Measurements from ENCODE around the gene ZDHHC8. TPM values are rescaled to one million over a fixed set of nuclear protein-coding genes. Genes with fewer than 3 reads are reported as not detected.

Gene ZDHHC8
- polyA plus RNA-seq, 4 donors = 3.8 to 33.5 (median 14.3) TPM

DNA sequence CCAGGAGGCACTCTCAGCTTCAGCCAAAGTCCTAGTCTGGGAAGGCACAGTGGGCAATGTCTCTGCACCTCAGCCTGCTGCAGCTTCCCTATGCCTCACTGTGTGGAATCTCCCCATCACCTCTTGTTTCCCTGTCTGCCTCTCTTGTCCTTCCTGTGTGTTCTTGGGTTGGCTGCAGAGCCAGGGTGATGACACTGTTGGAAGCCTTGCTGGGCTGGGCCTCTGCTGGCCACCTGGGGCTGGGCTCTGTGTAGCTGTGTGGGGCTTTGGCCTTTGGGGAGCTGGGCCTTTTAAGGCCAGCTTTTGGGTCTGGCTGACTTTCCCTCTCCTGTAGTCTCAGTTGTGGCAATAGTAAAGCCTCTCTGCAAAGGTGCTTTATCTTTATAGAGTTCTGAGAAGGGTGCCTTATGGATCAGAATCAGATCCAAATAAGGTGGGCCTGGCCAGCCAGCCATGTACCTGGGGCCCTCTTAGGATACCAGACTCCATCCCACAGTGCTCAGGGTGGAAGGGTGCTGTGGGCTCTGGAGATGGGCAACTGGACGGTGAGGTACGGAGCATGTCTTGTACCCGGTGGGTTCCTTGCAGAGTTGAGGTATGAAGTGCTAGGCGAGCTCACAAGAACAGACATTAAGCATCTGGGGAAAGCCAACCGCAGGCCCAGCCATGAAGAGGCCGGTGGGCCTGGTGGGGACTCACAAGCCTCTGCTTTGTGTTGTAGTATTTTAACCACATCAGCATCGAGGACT, 26.0 kb upstream of the ZDHHC8 start:
- no peaks in the 10 kb centered on the region for H3K4me1 ChIP-seq (ENCODE audit: control insufficient read depth in 3 of 3, insufficient read depth in 2 of 3, low read depth in 1 of 3, low read length in 2 of 3)
- no peak overlapping the region for H3K4me3 ChIP-seq (ENCODE audit: low read depth in 1 of 3, low read length in 3 of 3)
- WGBS, 3 donors = 92 to 98% (median 95%) methylated on average over 7 of the region's 7 CpGs
- no peak for DNase-seq
- no peak for FAIRE-seq
- H3K9me3 ChIP-seq (ENCODE audit: control insufficient read depth in 2 of 2, insufficient read depth in 1 of 2, low read depth in 1 of 2, low read length in 1 of 2) = no peaks in the 10 kb centered on the region
- H3K27ac ChIP-seq (ENCODE audit: low read depth in 1 of 3, low read length in 2 of 3) = no peak overlapping the region
- H3K36me3 ChIP-seq (ENCODE audit: control insufficient read depth in 3 of 3, insufficient read depth in 2 of 3, low read depth in 1 of 3, low read length in 3 of 3) = peaks cover 9 to 86% (median 28%) of the 10 kb centered on the region in 3 donors
- no peaks in the 10 kb centered on the region for H3K27me3 ChIP-seq (ENCODE audit: control insufficient read depth in 3 of 3, insufficient read depth in 3 of 3, low read length in 3 of 3)

DNA sequence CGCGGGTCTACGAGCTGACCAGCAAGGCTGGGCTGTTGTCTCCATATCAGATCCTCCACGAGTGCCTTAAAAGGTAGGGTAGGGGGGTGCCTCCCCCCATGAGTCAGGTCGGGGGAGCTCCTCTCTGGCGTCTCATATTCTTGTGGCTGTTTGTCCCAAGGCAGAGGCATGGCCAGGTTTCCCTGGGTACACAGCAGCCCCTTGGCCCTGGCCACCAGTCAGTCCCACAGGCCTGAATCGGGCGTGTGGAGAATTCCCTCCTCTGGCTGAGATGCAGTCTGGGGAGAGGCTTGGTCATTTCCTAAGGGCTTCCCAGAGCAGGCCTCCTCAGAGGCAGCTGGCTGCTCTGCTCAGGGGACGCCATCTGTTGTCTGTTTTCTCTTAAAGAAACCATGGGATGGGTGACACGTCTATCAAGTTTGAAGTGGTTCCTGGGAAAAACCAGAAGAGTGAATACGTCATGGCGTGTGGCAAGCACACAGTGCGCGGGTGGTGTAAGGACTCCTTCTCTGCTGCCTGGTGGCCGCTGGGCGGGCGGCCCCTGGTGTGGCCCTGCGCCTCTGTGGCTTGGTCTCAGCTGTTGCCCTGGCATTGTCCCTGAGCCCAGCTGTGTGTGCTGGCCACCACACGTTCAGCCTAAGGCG, 25.3 kb upstream of the ZDHHC8 start:
- 89 to 93% (median 92%) methylated on average over 18 to 20 of the region's 20 CpGs for WGBS, 3 donors
- DNase-seq = no peak

DNA sequence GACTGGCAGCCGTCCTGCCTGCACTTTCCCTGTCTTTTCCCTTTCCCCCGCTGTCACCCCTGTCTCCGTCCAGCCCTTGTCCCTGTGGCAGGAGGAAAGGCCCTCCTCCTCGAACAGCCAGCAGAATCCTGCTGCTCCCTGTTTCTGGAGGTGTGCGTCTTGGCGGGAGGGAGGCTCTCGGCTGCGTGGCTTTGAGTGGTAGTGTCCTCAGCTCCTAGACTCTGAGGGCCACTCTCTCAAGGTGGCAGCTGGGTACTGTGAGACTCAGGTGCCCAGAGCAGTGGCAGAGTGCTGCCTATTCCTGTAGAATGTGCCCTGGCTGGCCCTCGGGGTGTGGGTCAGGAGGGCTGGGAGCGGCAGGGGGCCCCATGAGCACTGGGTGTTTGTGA, 24.8 kb upstream of the ZDHHC8 start:
- peaks cover 9 to 88% (median 24%) of the 10 kb centered on the region in 3 donors for H3K36me3 ChIP-seq (ENCODE audit: control insufficient read depth in 3 of 3, insufficient read depth in 2 of 3, low read depth in 1 of 3, low read length in 3 of 3)
- H3K4me1 ChIP-seq (ENCODE audit: control insufficient read depth in 3 of 3, insufficient read depth in 2 of 3, low read depth in 1 of 3, low read length in 2 of 3) = no peaks in the 10 kb centered on the region
- WGBS, 3 donors = 91 to 96% (median 94%) methylated on average over 9 to 10 of the region's 10 CpGs
- H3K27me3 ChIP-seq (ENCODE audit: control insufficient read depth in 3 of 3, insufficient read depth in 3 of 3, low read length in 3 of 3) = no peaks in the 10 kb centered on the region
- no peak overlapping the region for H3K27ac ChIP-seq (ENCODE audit: low read depth in 1 of 3, low read length in 2 of 3)
- no peak overlapping the region for H3K4me3 ChIP-seq (ENCODE audit: low read depth in 1 of 3, low read length in 3 of 3)
- H3K9me3 ChIP-seq (ENCODE audit: control insufficient read depth in 2 of 2, insufficient read depth in 1 of 2, low read depth in 1 of 2, low read length in 1 of 2) = no peaks in the 10 kb centered on the region
- FAIRE-seq = no peak
- DNase-seq = no peak

More for the DNA sequence above, 25.3 kb upstream of the ZDHHC8 start:
- H3K4me3 ChIP-seq (ENCODE audit: low read depth in 1 of 3, low read length in 3 of 3) = no peak overlapping the region
- FAIRE-seq = no peak
- no peaks in the 10 kb centered on the region for H3K9me3 ChIP-seq (ENCODE audit: control insufficient read depth in 2 of 2, insufficient read depth in 1 of 2, low read depth in 1 of 2, low read length in 1 of 2)
- H3K27ac ChIP-seq (ENCODE audit: low read depth in 1 of 3, low read length in 2 of 3) = no peak overlapping the region
- H3K27me3 ChIP-seq (ENCODE audit: control insufficient read depth in 3 of 3, insufficient read depth in 3 of 3, low read length in 3 of 3) = no peaks in the 10 kb centered on the region
- H3K36me3 ChIP-seq (ENCODE audit: control insufficient read depth in 3 of 3, insufficient read depth in 2 of 3, low read depth in 1 of 3, low read length in 3 of 3) = peaks cover 9 to 87% (median 26%) of the 10 kb centered on the region in 3 donors
- no peaks in the 10 kb centered on the region for H3K4me1 ChIP-seq (ENCODE audit: control insufficient read depth in 3 of 3, insufficient read depth in 2 of 3, low read depth in 1 of 3, low read length in 2 of 3)

DNA sequence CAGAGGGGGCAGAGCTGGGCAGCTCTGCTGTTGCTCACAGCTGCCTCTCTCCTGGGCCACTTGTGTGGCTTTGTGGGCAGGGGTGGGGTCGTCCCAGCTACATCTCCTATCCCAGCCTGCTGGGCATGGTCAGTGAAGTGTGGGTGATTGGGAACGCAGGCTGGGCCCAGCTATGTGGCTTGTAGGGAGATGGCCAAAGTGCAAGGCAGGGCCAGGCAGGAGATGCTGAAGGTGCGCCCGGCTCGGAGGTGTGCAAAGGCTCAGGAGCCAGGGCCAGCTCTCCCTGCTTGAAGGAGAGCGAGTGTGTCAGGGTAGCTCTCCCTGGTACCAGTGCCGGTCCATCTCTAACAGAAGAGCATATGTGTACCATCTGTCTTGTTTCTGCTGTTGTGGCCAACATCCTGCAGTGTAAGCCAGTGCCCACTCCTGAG, 24.1 kb upstream of the ZDHHC8 start:
- FAIRE-seq = no peak
- DNase-seq = no peak
- H3K27me3 ChIP-seq (ENCODE audit: control insufficient read depth in 3 of 3, insufficient read depth in 3 of 3, low read length in 3 of 3) = no peaks in the 10 kb centered on the region
- H3K4me3 ChIP-seq (ENCODE audit: low read depth in 1 of 3, low read length in 3 of 3) = no peak overlapping the region
- H3K36me3 ChIP-seq (ENCODE audit: control insufficient read depth in 3 of 3, insufficient read depth in 2 of 3, low read depth in 1 of 3, low read length in 3 of 3) = peaks cover 9 to 89% (median 24%) of the 10 kb centered on the region in 3 donors
- no peaks in the 10 kb centered on the region for H3K4me1 ChIP-seq (ENCODE audit: control insufficient read depth in 3 of 3, insufficient read depth in 2 of 3, low read depth in 1 of 3, low read length in 2 of 3)
- no peak overlapping the region for H3K27ac ChIP-seq (ENCODE audit: low read depth in 1 of 3, low read length in 2 of 3)
- H3K9me3 ChIP-seq (ENCODE audit: control insufficient read depth in 2 of 2, insufficient read depth in 1 of 2, low read depth in 1 of 2, low read length in 1 of 2) = no peaks in the 10 kb centered on the region
- 92 to 95% (median 94%) methylated on average over 7 of the region's 7 CpGs for WGBS, 3 donors

DNA sequence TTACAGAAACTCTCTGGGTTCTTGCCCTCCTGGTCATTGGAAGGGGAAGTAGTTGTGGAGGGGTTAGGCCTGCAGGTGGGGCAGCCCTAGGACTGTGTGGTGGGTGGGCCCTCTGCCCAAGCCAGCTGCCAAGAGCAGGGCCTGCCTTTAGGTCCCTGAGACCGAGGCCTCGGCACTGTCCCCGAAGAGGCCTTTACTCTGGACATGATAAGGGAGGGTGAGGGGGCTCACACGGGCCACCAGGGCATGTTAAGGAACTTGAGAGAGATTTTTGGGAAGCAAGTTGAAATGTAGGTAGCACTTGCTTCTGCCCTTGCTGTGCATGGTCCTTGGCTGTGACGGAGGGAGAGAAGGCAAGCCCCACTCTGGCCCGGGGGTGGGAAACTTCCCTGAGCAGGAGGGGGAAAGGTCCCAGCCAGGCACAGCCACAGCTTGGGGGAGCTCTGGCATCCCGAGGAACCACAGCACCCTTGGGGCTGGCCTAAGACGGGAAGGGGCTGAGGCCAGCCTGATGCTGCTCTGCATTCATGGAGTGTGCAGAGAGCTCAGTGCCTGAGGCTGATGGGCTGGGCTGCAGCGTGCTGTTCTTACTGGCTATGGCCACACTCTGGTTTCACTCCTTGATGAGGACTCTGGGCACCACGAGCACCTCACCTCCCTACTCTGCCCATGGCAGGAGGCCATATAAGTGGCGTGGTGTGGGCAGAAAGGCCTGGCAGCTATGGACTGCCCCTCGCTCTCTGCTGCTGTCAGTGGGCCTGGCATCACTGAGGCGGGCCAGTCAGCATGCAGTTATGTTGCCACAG, 23.4 kb upstream of the ZDHHC8 start:
- Histone ChIP-seq H3K36me3 (ENCODE audit: control insufficient read depth in 3 of 3, insufficient read depth in 2 of 3, low read depth in 1 of 3, low read length in 3 of 3) (peaks cover 9 to 93% (median 24%) of the 10 kb centered on the region in 3 donors), H3K27ac (ENCODE audit: low read depth in 1 of 3, low read length in 2 of 3) (no peak overlapping the region), H3K4me1 (ENCODE audit: control insufficient read depth in 3 of 3, insufficient read depth in 2 of 3, low read depth in 1 of 3, low read length in 2 of 3) (no peaks in the 10 kb centered on the region), H3K9me3 (ENCODE audit: control insufficient read depth in 2 of 2, insufficient read depth in 1 of 2, low read depth in 1 of 2, low read length in 1 of 2) (no peaks in the 10 kb centered on the region), H3K27me3 (ENCODE audit: control insufficient read depth in 3 of 3, insufficient read depth in 3 of 3, low read length in 3 of 3) (no peaks in the 10 kb centered on the region), H3K4me3 (ENCODE audit: low read depth in 1 of 3, low read length in 3 of 3) (no peak overlapping the region)
- WGBS, 3 donors = 82 to 91% (median 85%) methylated on average over 13 of the region's 13 CpGs
- DNase-seq (no peak), FAIRE-seq (no peak)

DNA sequence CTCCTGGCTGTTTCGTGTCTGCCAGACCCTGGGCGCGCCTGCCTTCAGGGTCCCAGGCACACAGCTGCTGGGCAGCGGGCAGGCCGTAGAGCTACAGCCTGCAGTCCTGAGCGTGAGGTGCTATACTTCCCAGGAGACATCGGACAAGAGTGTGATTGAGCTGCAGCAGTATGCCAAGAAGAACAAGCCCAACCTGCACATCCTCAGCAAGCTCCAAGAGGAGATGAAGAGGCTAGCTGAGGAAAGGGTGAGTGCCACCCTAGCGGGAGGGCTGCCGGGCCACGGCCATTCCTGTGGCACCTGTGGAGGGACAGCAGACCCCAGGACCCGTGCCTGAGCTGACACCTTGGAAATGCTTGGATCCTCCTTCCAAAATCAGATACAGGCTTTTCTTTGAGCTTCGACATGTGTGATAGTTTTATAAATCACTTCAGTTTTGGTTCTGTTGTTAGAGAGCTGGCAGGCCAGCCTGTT, 22.8 kb upstream of the ZDHHC8 start:
- DNase-seq (no peak), FAIRE-seq (no peak)
- Histone ChIP-seq H3K27ac (ENCODE audit: low read depth in 1 of 3, low read length in 2 of 3) (no peak overlapping the region), H3K4me3 (ENCODE audit: low read depth in 1 of 3, low read length in 3 of 3) (no peak overlapping the region), H3K27me3 (ENCODE audit: control insufficient read depth in 3 of 3, insufficient read depth in 3 of 3, low read length in 3 of 3) (no peaks in the 10 kb centered on the region), H3K4me1 (ENCODE audit: control insufficient read depth in 3 of 3, insufficient read depth in 2 of 3, low read depth in 1 of 3, low read length in 2 of 3) (no peaks in the 10 kb centered on the region), H3K36me3 (ENCODE audit: control insufficient read depth in 3 of 3, insufficient read depth in 2 of 3, low read depth in 1 of 3, low read length in 3 of 3) (peaks cover 7 to 98% (median 24%) of the 10 kb centered on the region in 3 donors), H3K9me3 (ENCODE audit: control insufficient read depth in 2 of 2, insufficient read depth in 1 of 2, low read depth in 1 of 2, low read length in 1 of 2) (no peaks in the 10 kb centered on the region)
- 86 to 92% (median 88%) methylated on average over 12 of the region's 12 CpGs for WGBS, 3 donors

DNA sequence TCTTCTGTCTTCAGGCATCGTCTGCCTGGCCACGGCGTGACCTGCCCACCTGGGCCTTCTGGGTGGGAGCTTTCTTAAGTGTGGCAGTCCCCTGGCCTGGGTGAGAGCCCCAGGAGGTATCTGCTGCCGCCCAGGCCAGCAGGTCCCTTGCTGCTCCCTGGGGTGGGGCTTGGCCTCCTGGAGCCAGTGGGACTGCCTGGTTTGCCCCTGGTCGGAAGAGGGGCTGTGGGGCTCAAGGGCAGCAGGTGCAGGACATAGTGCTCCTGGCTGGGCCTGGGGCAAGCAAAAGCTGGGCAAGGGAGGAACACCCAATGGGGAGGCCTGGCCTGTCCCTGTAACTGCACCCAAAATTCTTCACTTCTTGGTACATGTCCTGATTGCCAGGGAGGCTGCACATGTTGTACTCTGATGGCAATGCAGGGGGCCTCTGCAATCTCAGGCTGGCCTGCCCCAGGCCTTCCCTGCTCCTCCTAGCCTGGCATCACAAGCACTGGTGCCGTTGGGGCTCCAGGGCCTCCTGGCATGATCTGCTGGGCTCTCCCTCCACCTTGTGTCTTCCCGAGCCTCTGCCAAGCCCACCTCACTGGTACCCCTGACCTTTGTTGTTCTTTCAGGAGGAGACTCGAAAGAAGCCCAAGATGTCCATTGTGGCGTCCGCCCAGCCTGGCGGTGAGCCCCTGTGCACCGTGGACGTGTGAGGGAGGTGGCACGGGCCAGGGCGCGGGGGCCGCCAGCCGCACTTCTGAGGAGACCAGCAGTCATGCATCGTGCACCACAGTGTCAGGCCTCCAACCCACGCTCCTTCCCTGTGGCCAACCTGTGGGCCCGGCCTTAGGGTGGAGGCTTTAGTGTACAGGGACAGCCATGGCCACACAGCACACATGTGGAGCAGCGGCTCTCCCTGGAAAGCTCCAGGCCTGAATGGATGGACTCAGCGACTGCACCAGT, 21.9 kb upstream of the ZDHHC8 start:
- H3K27ac ChIP-seq (ENCODE audit: low read depth in 1 of 3, low read length in 2 of 3) = no peak overlapping the region
- peaks cover 5 to 100% (median 21%) of the 10 kb centered on the region in 3 donors for H3K36me3 ChIP-seq (ENCODE audit: control insufficient read depth in 3 of 3, insufficient read depth in 2 of 3, low read depth in 1 of 3, low read length in 3 of 3)
- no peaks in the 10 kb centered on the region for H3K27me3 ChIP-seq (ENCODE audit: control insufficient read depth in 3 of 3, insufficient read depth in 3 of 3, low read length in 3 of 3)
- WGBS, 3 donors = 87% methylated on average over 23 of the region's 23 CpGs
- H3K9me3 ChIP-seq (ENCODE audit: control insufficient read depth in 2 of 2, insufficient read depth in 1 of 2, low read depth in 1 of 2, low read length in 1 of 2) = no peaks in the 10 kb centered on the region
- FAIRE-seq (no peak), DNase-seq (no peak)
- H3K4me1 ChIP-seq (ENCODE audit: control insufficient read depth in 3 of 3, insufficient read depth in 2 of 3, low read depth in 1 of 3, low read length in 2 of 3) = no peaks in the 10 kb centered on the region
- H3K4me3 ChIP-seq (ENCODE audit: low read depth in 1 of 3, low read length in 3 of 3) = no peak overlapping the region

Data from small intestine (tissue), 7 donors.